Choroid plexus epithelial cell (primary cell): ENCODE data around the gene SLC35F1.

Experiments
- DNase-seq: peaks from one replicate; pipeline ENCODE4 v3.0.0-alpha.2; 2010; ENCODE audit warnings: low read depth
- H3K4me3 ChIP-seq: 2 replicates; pipeline ENCODE4 v1.5.1; 2011; ENCODE audit warnings: low read depth, mild to moderate bottlenecking, control low read depth, low read length, moderate library complexity
- CTCF ChIP-seq: conservative IDR thresholded peaks from 2 replicates; pipeline ENCODE4 v1.5.1; 2011; ENCODE audit warnings: low read depth, mild to moderate bottlenecking, control low read depth, inconsistent platforms, low read length, moderate library complexity

SLC35F1 gene

GRCh38 chr6:118223316-118223715 is 316.3 kb downstream of the SLC35F1 start:
- no peak overlapping the region for H3K4me3 ChIP-seq
- no peak for TF ChIP-seq CTCF
- no peak for DNase-seq

GRCh38 chr6:118228886-118229285 is 321.8 kb downstream of the SLC35F1 start:
- no peak for DNase-seq
- H3K4me3 ChIP-seq: no peak overlapping the region
- no peak for TF ChIP-seq CTCF

- no peak for DNase-seq
- no peak for TF ChIP-seq CTCF
- H3K4me3 ChIP-seq: no peak overlapping the region
Observed at GRCh38 chr6:118240878-118241528, 333.9 kb downstream of the SLC35F1 start.

GRCh38 chr6:118246406-118246805 is 339.3 kb downstream of the SLC35F1 start:
- no peak overlapping the region for H3K4me3 ChIP-seq
- no peak for DNase-seq
- no peak for TF ChIP-seq CTCF

- DNase-seq: no peak
- no peak for TF ChIP-seq CTCF
- no peak overlapping the region for H3K4me3 ChIP-seq
Observed at GRCh38 chr6:118248171-118248570, 341.1 kb downstream of the SLC35F1 start.

- no peak overlapping the region for H3K4me3 ChIP-seq
- no peak for TF ChIP-seq CTCF
- no peak for DNase-seq
Observed at GRCh38 chr6:118249680-118250079, 342.6 kb downstream of the SLC35F1 start.

GRCh38 chr6:118252474-118252873 is 345.4 kb downstream of the SLC35F1 start:
- no peak for TF ChIP-seq CTCF
- H3K4me3 ChIP-seq: no peak overlapping the region
- DNase-seq: no peak
